ENCODE measurements around the gene CLRN3. TPM values are rescaled to one million over a fixed set of nuclear protein-coding genes. Genes with fewer than 3 reads are reported as not detected.

The CLRN3 gene
- polyA plus RNA-seq, 3 donors: 17.3 to 24.1 (median 19.4) TPM

GRCh38 chr10:127883516-127883915 is 9.2 kb downstream of the CLRN3 start:
- no peak for DNase-seq (ENCODE audit: extremely low read depth in 1 of 11, low read depth in 9 of 11, low spot score in 4 of 11)

DNA sequence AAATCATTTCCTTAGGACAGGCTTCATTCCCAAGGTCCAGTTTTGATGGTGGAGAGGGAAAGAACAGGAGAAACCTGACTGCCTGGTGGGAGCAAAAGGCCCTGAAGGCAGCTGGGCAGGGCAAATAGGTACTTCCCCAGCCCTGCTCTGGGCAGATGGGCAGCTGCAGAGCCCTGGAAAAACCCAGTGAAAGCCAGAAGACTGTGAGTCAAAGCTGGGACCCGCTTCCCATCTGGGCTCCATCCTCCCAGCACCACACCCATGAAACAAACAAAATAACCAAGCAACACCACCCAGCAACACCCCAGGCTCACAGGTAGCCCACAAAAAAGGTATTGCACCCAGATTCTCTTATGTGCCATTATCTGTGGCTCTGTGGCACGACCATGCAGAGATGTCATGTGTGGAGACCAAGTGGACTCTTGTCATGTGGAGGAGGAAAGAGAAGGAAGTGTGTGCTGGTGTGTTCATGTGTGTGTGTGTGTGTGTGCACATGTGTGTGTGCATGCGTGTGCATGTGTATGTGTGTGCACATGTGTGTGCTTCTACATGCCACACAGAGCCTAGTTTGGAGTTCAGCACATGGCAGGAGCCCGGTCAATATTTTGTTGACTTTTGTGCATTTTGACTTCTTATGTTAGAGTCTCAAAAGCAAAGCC is 9.8 kb downstream of the CLRN3 start:
- no peak for DNase-seq (ENCODE audit: extremely low read depth in 1 of 11, low read depth in 9 of 11, low spot score in 4 of 11)

DNA sequence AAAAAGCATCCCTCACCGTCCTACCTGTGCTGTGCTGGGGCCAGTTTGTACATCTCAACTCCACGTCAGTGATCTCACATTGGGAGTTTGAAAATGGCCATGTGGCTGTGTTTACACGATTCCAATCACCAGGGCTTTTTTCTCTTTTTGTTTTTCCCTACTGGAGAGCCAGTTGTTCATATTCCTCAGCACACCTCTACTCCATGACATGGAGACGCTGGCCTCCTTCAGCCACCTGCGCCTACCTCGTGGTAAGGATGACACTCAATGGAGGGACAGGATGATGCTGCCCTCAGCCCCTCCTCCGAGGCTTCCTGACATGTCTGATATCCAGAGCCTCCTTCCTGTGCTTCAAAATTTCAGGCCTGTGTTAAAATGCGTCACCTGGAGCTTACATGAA is 10.3 kb downstream of the CLRN3 start:
- no peak for DNase-seq (ENCODE audit: extremely low read depth in 1 of 11, low read depth in 9 of 11, low spot score in 4 of 11)

- DNase-seq (ENCODE audit: extremely low read depth in 1 of 11, low read depth in 9 of 11, low spot score in 4 of 11): no peak
These were observed 11.5 kb downstream of the CLRN3 start for GRCh38 chr10:127881262-127881661.

GRCh38 chr10:127880557-127880956 is 12.2 kb downstream of the CLRN3 start:
- no peak for DNase-seq (ENCODE audit: extremely low read depth in 1 of 11, low read depth in 9 of 11, low spot score in 4 of 11)

DNA sequence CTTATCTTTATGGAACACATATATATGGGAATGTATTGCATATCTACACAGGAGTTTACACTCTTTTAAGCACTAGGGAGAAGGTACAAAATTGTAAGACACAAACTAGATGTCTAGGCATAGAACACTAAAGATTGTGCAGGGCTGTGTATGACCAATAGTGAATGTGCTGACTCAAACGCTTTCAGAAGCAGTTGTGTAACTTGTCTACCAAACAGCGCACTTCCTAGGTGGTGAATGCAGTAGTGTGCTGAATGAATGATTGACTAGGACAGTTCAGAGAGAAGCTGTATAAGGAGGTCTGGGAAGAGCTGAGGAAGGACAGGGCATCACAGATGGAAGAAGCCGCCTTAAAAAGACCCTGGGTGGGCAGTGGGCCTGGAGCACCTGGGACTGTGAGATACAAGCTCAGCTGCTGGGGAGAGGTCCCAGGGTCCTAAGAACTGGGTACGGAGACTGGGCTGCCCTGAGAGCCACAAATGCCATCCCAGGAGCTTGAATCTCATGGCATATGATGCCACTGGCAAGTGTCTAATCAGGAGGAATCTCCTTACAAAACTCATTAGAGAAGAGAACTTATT is 14.2 kb downstream of the CLRN3 start:
- DNase-seq (ENCODE audit: extremely low read depth in 1 of 11, low read depth in 9 of 11, low spot score in 4 of 11): no peak

DNA sequence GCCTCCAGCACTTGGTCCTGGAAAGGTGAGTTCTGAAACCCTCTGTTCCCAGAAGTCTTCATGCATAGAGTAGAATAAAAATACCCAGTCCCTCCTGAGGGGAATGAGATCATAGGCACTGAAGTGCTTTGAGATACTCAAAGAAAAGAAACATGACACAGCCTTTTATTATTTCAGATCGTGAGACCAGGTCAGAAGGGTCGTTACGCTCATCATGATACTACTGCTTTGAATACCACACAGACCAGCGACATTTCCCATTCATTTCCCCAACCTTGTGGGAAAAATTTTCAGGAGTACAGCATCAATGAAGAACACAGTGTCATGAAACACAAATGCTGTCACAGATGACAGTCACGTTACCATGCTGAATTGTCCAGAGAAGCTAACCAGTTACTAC is 15.0 kb downstream of the CLRN3 start:
- no peak for DNase-seq (ENCODE audit: extremely low read depth in 1 of 11, low read depth in 9 of 11, low spot score in 4 of 11)

DNA sequence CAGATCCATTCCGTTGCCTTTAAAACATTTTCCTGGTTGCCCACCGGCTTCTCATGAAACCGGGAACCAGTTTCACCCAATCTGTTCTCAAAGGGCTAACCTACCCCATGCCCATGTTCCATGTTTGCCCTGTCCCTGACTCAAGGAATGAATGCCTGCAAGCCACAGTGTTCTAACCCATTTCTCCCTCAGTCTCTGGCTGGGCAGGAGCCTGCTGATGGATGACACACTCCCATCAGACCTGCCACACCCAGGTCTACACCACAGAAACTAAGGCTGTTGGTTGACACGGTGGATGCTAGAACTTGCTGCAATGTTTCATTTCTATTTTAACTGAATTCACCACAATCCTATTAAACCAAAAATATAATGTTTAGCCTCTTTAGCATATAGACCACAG is 15.6 kb downstream of the CLRN3 start:
- no peak for DNase-seq (ENCODE audit: extremely low read depth in 1 of 11, low read depth in 9 of 11, low spot score in 4 of 11)

- no peak for DNase-seq (ENCODE audit: extremely low read depth in 1 of 11, low read depth in 9 of 11, low spot score in 4 of 11)
These were observed 16.8 kb downstream of the CLRN3 start for GRCh38 chr10:127875916-127876315.

DNA sequence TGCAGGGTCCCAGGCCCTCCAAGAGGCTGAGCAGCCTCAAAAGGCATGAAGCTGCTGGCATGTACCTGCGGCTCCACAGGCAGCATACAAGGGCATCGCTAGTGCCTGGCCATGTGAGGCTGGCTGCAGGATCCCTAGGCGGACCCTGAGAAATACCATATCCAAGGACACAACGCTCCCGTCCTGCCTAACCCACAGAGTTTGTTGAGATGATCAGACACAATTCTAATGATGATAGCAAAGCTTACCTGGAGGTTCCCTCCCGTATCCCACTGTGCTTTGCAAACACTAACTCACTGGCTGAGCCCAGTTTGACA is 17.3 kb downstream of the CLRN3 start:
- no peak for DNase-seq (ENCODE audit: extremely low read depth in 1 of 11, low read depth in 9 of 11, low spot score in 4 of 11)

GRCh38 chr10:127874671-127875448 is 17.9 kb downstream of the CLRN3 start:
- no peak for DNase-seq (ENCODE audit: extremely low read depth in 1 of 11, low read depth in 9 of 11, low spot score in 4 of 11)

GRCh38 chr10:127873901-127874470 is 18.8 kb downstream of the CLRN3 start:
- DNase-seq (ENCODE audit: extremely low read depth in 1 of 11, low read depth in 9 of 11, low spot score in 4 of 11): no peak

DNA sequence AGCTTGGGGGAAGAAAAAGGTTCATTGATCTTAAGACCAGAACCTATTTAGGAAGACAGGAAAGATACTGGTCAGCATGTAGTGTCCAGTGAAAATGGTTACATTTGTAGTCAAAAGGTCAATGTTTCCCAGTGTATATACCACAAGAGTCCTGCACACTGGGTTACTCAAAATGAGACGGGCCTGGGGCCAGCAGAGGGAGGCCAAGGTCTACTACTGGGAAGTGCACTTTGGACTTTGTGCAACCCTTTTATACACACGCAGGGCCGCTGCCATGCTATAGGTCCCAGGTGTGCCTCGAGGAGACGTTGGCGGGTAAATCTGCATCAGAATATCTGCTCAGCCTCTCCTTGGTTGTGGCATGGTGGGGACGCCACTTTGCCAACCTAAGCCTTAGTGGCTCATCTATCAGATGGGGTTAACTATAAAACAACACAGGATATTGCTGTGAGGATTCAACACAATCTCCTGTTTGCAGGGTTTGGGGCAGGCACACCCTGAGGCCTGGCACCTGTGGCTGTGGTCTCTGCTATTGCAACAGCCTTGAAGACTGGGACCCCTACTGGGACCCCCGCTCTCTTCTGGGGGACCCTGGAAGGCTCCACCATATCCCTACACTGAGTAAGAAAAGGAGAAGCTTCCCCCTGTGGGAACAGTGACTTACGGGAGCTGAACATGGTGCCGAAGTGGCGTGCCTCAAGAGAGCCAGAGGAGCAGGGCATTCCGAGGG is 19.7 kb downstream of the CLRN3 start:
- DNase-seq (ENCODE audit: extremely low read depth in 1 of 11, low read depth in 9 of 11, low spot score in 4 of 11): no peak

DNA sequence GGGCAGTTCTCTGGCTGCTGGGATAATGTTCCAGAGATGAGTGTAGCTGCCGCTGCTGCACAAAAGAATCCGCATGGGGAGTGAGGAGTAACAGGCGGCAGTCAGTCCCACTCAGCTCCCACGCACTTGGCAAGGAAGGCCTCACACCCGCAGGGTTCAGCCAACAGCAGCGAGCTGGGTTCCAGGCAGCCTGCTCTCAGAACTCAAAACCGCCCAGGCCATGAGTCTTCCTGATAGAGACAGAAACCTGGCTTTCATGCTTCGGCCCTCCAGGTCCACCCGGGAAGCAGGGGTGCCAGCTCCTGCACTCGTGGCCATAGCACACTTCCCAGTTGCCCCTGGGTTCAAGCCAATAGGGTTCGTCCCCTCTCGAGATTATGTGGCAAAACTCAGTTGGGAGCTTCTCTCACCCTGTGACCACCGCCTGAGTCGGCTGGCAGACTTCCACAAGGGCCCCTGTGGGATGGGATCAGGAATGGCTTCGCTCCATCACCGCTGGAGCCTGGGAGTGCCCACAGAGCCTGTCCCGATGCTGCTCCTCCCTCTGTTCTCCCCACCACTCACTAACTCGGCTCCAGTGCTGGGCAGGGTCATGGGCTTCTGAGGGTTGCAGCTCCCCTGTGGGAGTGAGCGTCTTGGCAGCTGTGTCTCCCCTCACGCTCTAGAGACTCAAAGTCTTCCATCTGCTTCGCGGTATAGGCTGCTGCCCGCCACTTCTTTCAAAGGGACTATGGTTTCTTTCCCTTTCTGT is 20.6 kb downstream of the CLRN3 start:
- DNase-seq (ENCODE audit: extremely low read depth in 1 of 11, low read depth in 9 of 11, low spot score in 4 of 11): no peak

DNA sequence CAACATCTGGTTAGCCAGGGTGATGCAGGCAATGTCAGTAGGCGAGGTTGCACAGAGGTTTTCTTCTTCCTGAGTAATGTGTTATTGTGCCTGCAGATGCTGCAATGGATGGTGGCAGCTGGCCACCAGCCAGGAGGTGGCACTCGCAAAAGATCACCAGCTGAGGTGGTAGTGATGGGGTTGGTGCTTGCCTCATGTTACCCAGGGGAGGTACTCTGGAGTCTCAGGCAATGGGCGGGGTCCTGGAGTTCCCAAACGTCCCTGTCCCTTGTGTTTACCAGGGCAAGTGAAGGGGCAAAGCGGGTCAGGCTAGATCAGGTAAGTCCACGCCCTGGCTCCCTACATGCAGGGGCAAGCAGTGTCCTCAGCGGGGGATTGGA is 21.1 kb downstream of the CLRN3 start:
- no peak for DNase-seq (ENCODE audit: extremely low read depth in 1 of 11, low read depth in 9 of 11, low spot score in 4 of 11)

GRCh38 chr10:127869329-127869728 is 23.4 kb downstream of the CLRN3 start:
- no peak for DNase-seq (ENCODE audit: extremely low read depth in 1 of 11, low read depth in 9 of 11, low spot score in 4 of 11)

- no peak for DNase-seq (ENCODE audit: extremely low read depth in 1 of 11, low read depth in 9 of 11, low spot score in 4 of 11)
These were observed 24.9 kb downstream of the CLRN3 start for GRCh38 chr10:127867805-127868204.

- DNase-seq (ENCODE audit: extremely low read depth in 1 of 11, low read depth in 9 of 11, low spot score in 4 of 11): no peak
These were observed 26.3 kb downstream of the CLRN3 start for GRCh38 chr10:127866276-127867013.

Measured in renal cortex interstitium (tissue), 11 donors.